Embryonic facial prominence (tissue), 1 donor: ENCODE results near the gene NOL4L.

Experiments
- DNase-seq: peaks from one replicate; pipeline ENCODE4 v3.0.0-alpha.2; 2016; ENCODE audit errors: extremely low spot score

NOL4L gene

GRCh38 chr20:32585011-32585585, at the start of gene NOL4L:
Gene NOL4L, minus strand, starts transcription at chr20:32585333. Its CDS starts 443 bp downstream, at chr20:32584890.
- no peak for DNase-seq

GRCh38 chr20:32634041-32634805, 49.1 kb upstream of the NOL4L start:
- no peak for DNase-seq

GRCh38 chr20:32632461-32633354, 47.6 kb upstream of the NOL4L start:
- DNase-seq = no peak

GRCh38 chr20:32631933-32632460, 46.9 kb upstream of the NOL4L start:
- DNase-seq = no peak

GRCh38 chr20:32629813-32630212, 44.7 kb upstream of the NOL4L start:
- DNase-seq = no peak

GRCh38 chr20:32628960-32629530, 43.9 kb upstream of the NOL4L start:
- DNase-seq = no peak

GRCh38 chr20:32626859-32627636, 41.9 kb upstream of the NOL4L start:
- no peak for DNase-seq

- DNase-seq = no peak
These were observed 41.3 kb upstream of the NOL4L start for GRCh38 chr20:32626407-32626806.

- DNase-seq = no peak
These were observed 40.9 kb upstream of the NOL4L start for GRCh38 chr20:32625996-32626395.

- no peak for DNase-seq
These were observed 39.7 kb upstream of the NOL4L start for GRCh38 chr20:32624687-32625345.

- DNase-seq = no peak
These were observed 38.6 kb upstream of the NOL4L start for GRCh38 chr20:32623667-32624157.

- DNase-seq = no peak
These were observed 37.7 kb upstream of the NOL4L start for GRCh38 chr20:32622585-32623468.

- no peak for DNase-seq
These were observed 36.9 kb upstream of the NOL4L start for GRCh38 chr20:32621891-32622584.

GRCh38 chr20:32621071-32621890, 36.1 kb upstream of the NOL4L start:
- DNase-seq = no peak

GRCh38 chr20:32619586-32619985, 34.5 kb upstream of the NOL4L start:
- no peak for DNase-seq

GRCh38 chr20:32614772-32615171, 29.6 kb upstream of the NOL4L start:
- DNase-seq = no peak

- no peak for DNase-seq
These were observed 29.2 kb upstream of the NOL4L start for GRCh38 chr20:32614303-32614702.
